ENCODE measurements around the gene UBE2V1. TPM values are rescaled to one million over a fixed set of nuclear protein-coding genes. Genes with fewer than 3 reads are reported as not detected.
"Not testable (repeated sequence)": the region's sequence is repeated elsewhere in the genome, so short reads cannot be mapped to it uniquely, and the experiment has no call there.

The UBE2V1 gene
- total and polyA plus RNA-seq, 2 donors (not counting 3 experiments of a cell fraction or from before 2014, with no cell fraction given), result 145 to 156 TPM

- Histone ChIP-seq H3K4me1 (ENCODE audit: control insufficient read depth, extremely low read depth, insufficient read depth, low read length) (peaks cover 35% of the 10 kb centered on the region), H4K20me1 (replicated peaks; ENCODE audit: control insufficient read depth, extremely low read depth, insufficient read depth, low read length) (no peaks in the 10 kb centered on the region), H3K36me3 (ENCODE audit: control insufficient read depth in 2 of 2, extremely low read depth in 1 of 2, insufficient read depth in 2 of 2, low read length in 2 of 2) (peaks cover 25 to 33% of the 10 kb centered on the region in 2 experiments), H3K4me2 (ENCODE audit: insufficient read depth, low read length) (no peak overlapping the region), H3K79me2 (ENCODE audit: control insufficient read depth, insufficient read depth, low read length) (peaks cover 90% of the 10 kb centered on the region), H3K27ac (ENCODE audit: insufficient read depth, low read depth, low read length) (no peak overlapping the region), H3K9ac (replicated peaks; ENCODE audit: extremely low read depth, insufficient read depth, low read length) (no peak overlapping the region), H3K9me1 (replicated peaks; ENCODE audit: control insufficient read depth, extremely low read depth, insufficient read depth, low read length) (no peaks in the 10 kb centered on the region), H3K27me3 (ENCODE audit: control insufficient read depth in 2 of 2, insufficient read depth in 2 of 2, low read length in 2 of 2) (no peaks in the 10 kb centered on the region), H3K9me3 (replicated peaks; ENCODE audit: control insufficient read depth, insufficient read depth, low read length) (no peaks in the 10 kb centered on the region), H2AFZ (ENCODE audit: low read depth, low read length) (no peak overlapping the region), H3K4me3 (replicated peaks in 1 of 3; ENCODE audit: insufficient read depth in 1 of 3, low read depth in 1 of 3, low read length in 3 of 3) (no peak overlapping the region)
- CTCF ChIA-PET, result interaction anchor here (0.6 to 4.2 kb wide), 11 partner anchors 9 to 159 kb away, joined by 3 to 30 read pairs (median 4); partner anchors contain the start of gene PEDS1
- BruUV-seq (replicated peaks), result no TSS peak
- no peak for FAIRE-seq
- no peak for DNase-seq (ENCODE audit: low read depth, low spot score)
- TF ChIP-seq GATA2 (IDR thresholded peaks at IDR 0.05; ENCODE audit: insufficient read depth, insufficient read length, low read depth, low read length), result no peak
- no peak for TF ChIP-seq FOS (IDR thresholded peaks at IDR 0.05; ENCODE audit: borderline replicate concordance, insufficient read depth, low read length)
- no peak for TF ChIP-seq JUN (IDR thresholded peaks at IDR 0.05; ENCODE audit: borderline replicate concordance, insufficient read depth, insufficient read length, low read depth)
- no peak for TF ChIP-seq EZH2 (IDR thresholded peaks at IDR 0.05; ENCODE audit: borderline replicate concordance, low read depth, low read length, severe bottlenecking)
- TF ChIP-seq POLR2A (IDR thresholded peaks at IDR 0.05; ENCODE audit: low read depth, low read length), result no peak
- no peak for TF ChIP-seq POLR2AphosphoS5 (IDR thresholded peaks at IDR 0.05; ENCODE audit: insufficient read depth, low read depth, low read length)
- no peak for TF ChIP-seq MYC (IDR thresholded peaks at IDR 0.05; ENCODE audit: low read depth, low read length)
- TF ChIP-seq, protein P1, sequence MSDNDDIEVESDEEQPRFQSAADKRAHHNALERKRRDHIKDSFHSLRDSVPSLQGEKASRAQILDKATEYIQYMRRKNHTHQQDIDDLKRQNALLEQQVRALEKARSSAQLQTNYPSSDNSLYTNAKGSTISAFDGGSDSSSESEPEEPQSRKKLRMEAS (IDR thresholded peaks at IDR 0.05; ENCODE audit: insufficient read depth, insufficient read length), result no peak
- no peak for TF ChIP-seq CTCF (IDR thresholded peaks at IDR 0.05; ENCODE audit: extremely low read depth in 1 of 2, insufficient read depth in 1 of 2, low read depth in 1 of 2, low read length in 2 of 2)
- dilution Hi-C loops (cut with MboI; ENCODE audit: extremely low pct_ligation_motif_present, low sequenced_read_pairs), result no loop called here
- intact Hi-C loops (cut with micrococcal nuclease), result no loop called here
- POLR2A ChIA-PET, result no interaction called here
Measured at GRCh38 chr20:50138120-50138478, 25.1 kb upstream of the UBE2V1 start.

DNA sequence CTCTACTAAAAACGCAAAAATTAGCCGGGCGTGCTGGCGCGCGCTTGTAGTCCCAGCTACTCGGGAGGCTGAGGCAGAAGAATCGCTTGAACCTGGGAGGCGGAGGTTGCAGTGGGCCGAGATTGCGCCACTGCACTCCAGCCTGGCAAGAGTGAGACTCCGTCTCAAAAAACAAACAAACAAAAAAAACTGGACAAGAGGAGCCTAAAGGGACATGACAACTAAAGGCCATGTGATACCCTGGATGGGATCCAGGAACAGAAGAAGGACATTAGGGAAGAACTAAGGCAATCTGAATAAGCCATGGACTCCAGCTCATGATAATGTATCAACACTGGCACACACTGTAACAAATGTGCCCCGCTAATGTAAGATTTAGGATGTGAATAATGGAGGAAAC, 24.8 kb upstream of the UBE2V1 start:
- H3K36me3 ChIP-seq (ENCODE audit: control insufficient read depth in 2 of 2, extremely low read depth in 1 of 2, insufficient read depth in 2 of 2, low read length in 2 of 2), result peaks cover 21 to 30% of the 10 kb centered on the region in 2 experiments
- dilution Hi-C loops (cut with MboI; ENCODE audit: extremely low pct_ligation_motif_present, low sequenced_read_pairs); H3K27ac ChIP-seq (ENCODE audit: insufficient read depth, low read depth, low read length); H4K20me1 ChIP-seq (replicated peaks; ENCODE audit: control insufficient read depth, extremely low read depth, insufficient read depth, low read length); H3K9ac ChIP-seq (replicated peaks; ENCODE audit: extremely low read depth, insufficient read depth, low read length); H3K27me3 ChIP-seq (ENCODE audit: control insufficient read depth in 2 of 2, insufficient read depth in 2 of 2, low read length in 2 of 2); DNase-seq (ENCODE audit: low read depth, low spot score); BruUV-seq (replicated peaks); intact Hi-C loops (cut with micrococcal nuclease); H2AFZ ChIP-seq (ENCODE audit: low read depth, low read length); POLR2A ChIA-PET; H3K9me1 ChIP-seq (replicated peaks; ENCODE audit: control insufficient read depth, extremely low read depth, insufficient read depth, low read length); H3K4me2 ChIP-seq (ENCODE audit: insufficient read depth, low read length); H3K4me3 ChIP-seq (replicated peaks in 1 of 3; ENCODE audit: insufficient read depth in 1 of 3, low read depth in 1 of 3, low read length in 3 of 3); H3K9me3 ChIP-seq (replicated peaks; ENCODE audit: control insufficient read depth, insufficient read depth, low read length): not testable (repeated sequence)
- peaks cover 90% of the 10 kb centered on the region for H3K79me2 ChIP-seq (ENCODE audit: control insufficient read depth, insufficient read depth, low read length)
- peaks cover 31% of the 10 kb centered on the region for H3K4me1 ChIP-seq (ENCODE audit: control insufficient read depth, extremely low read depth, insufficient read depth, low read length)
- CTCF ChIA-PET, result interaction anchor here (0.6 to 4.2 kb wide), 8 partner anchors 8 to 159 kb away, joined by 3 to 30 read pairs (median 4); partner anchors contain the start of gene PEDS1
- FAIRE-seq, result peak; percentile 12

Data from endothelial cell of umbilical vein (primary cell).